SK-N-SH treated with all-trans-retinoic acid at 6 μM for 48 hours (cell line): ENCODE results near the gene JOSD1.

Experiments
- ATAC-seq: fragments of 200-7000 bp; cut with Tn5 transposase; 3 replicates; pipeline ENCODE4 v1.9.1; 2020; ENCODE audit warnings: mild to moderate bottlenecking, moderate library complexity
- ARNTL ChIP-seq: fragments of 450-650 bp; formaldehyde crosslinking; IDR thresholded peaks from 2 replicates; pipeline ENCODE4 v1.5.0; 2020; ENCODE audit warnings: low read depth, mild to moderate bottlenecking, moderate library complexity, borderline replicate concordance
- BACH2 ChIP-seq: fragments of 250-450 bp; sonication (Bioruptor Pico); IDR thresholded peaks from 2 replicates; pipeline ENCODE4 v1.9.0; 2021; ENCODE audit warnings: mild to moderate bottlenecking, borderline replicate concordance
- CREB5 ChIP-seq: fragments of 250-450 bp; sonication (Bioruptor Pico); IDR thresholded peaks from 2 replicates; pipeline ENCODE4 v1.5.1; 2020; ENCODE audit warnings: low read depth, mild to moderate bottlenecking, moderate library complexity
- CSDC2 ChIP-seq: fragments of 250-450 bp; sonication (Bioruptor Pico); IDR thresholded peaks from 2 replicates; pipeline ENCODE4 v1.5.0; 2020; ENCODE audit warnings: mild to moderate bottlenecking, moderate library complexity
- CSRNP3 ChIP-seq: fragments of 250-450 bp; sonication (Bioruptor Pico); IDR thresholded peaks from 2 replicates; pipeline ENCODE4 v1.5.1; 2021; ENCODE audit warnings: mild to moderate bottlenecking, moderate library complexity
- ESRRG ChIP-seq: fragments of 250-450 bp; sonication (Bioruptor Pico); IDR thresholded peaks from 2 replicates; pipeline ENCODE4 v1.6.1; 2021; ENCODE audit warnings: mild to moderate bottlenecking
- GLIS3 ChIP-seq: fragments of 250-450 bp; sonication (Bioruptor Pico); IDR thresholded peaks from 2 replicates; pipeline ENCODE4 v1.5.0; 2020; ENCODE audit warnings: mild to moderate bottlenecking, moderate library complexity
- ISL1 ChIP-seq: fragments of 250-450 bp; sonication (Bioruptor Pico); IDR thresholded peaks from 2 replicates; pipeline ENCODE4 v2.1.2; 2022; ENCODE audit warnings: mild to moderate bottlenecking, moderate library complexity
- OSR1 ChIP-seq: fragments of 250-450 bp; sonication (Bioruptor Pico); IDR thresholded peaks from 2 replicates; pipeline ENCODE4 v1.8.0; 2022; ENCODE audit warnings: moderate library complexity, mild to moderate bottlenecking, inconsistent platforms
- PATZ1 ChIP-seq: fragments of 250-450 bp; sonication (Bioruptor Pico); IDR thresholded peaks from 2 replicates; pipeline ENCODE4 v1.8.0; 2020; ENCODE audit warnings: mild to moderate bottlenecking, moderate library complexity, borderline replicate concordance
- POU6F1 ChIP-seq: fragments of 250-450 bp; sonication (Bioruptor Pico); IDR thresholded peaks from 2 replicates; pipeline ENCODE4 v1.8.0; 2021; ENCODE audit warnings: low read depth, mild to moderate bottlenecking, moderate library complexity, borderline replicate concordance
- PPARA ChIP-seq: fragments of 250-450 bp; sonication (Bioruptor Pico); IDR thresholded peaks from 2 replicates; pipeline ENCODE4 v1.5.0; 2020; ENCODE audit warnings: mild to moderate bottlenecking, borderline replicate concordance
- RARB ChIP-seq: fragments of 250-450 bp; sonication (Bioruptor Pico); IDR thresholded peaks from 2 replicates; pipeline ENCODE4 v1.8.0; 2021; ENCODE audit warnings: mild to moderate bottlenecking, moderate library complexity
- SNAI2 ChIP-seq: fragments of 250-450 bp; sonication (Bioruptor Pico); IDR thresholded peaks from 2 replicates; pipeline ENCODE4 v1.5.0; 2020; ENCODE audit warnings: mild to moderate bottlenecking, moderate library complexity
- TCF4 ChIP-seq: fragments of 250-450 bp; sonication (Bioruptor Pico); IDR thresholded peaks from 2 replicates; pipeline ENCODE4 v1.8.0; 2021; ENCODE audit warnings: mild to moderate bottlenecking, moderate library complexity, borderline replicate concordance
- TOX ChIP-seq: fragments of 250-450 bp; sonication (Bioruptor Pico); IDR thresholded peaks from 2 replicates; pipeline ENCODE4 v1.8.0; 2021; ENCODE audit warnings: mild to moderate bottlenecking, moderate library complexity, borderline replicate concordance
- TSHZ2 ChIP-seq: fragments of 250-450 bp; sonication (Bioruptor Pico); IDR thresholded peaks from 2 replicates; pipeline ENCODE4 v1.5.0; 2020; ENCODE audit warnings: mild to moderate bottlenecking, moderate library complexity
- ZC3H10 ChIP-seq: fragments of 250-450 bp; sonication (Bioruptor Pico); IDR thresholded peaks from 2 replicates; pipeline ENCODE4 v1.5.1; 2021; ENCODE audit warnings: mild to moderate bottlenecking, moderate library complexity
- ZFP3 ChIP-seq: fragments of 250-450 bp; sonication (Bioruptor Pico); IDR thresholded peaks from 2 replicates; pipeline ENCODE4 v1.5.0; 2020; ENCODE audit warnings: mild to moderate bottlenecking, moderate library complexity
- ZFP30 ChIP-seq: fragments of 450-650 bp; formaldehyde crosslinking; IDR thresholded peaks from 2 replicates; pipeline ENCODE4 v1.5.0; 2022; ENCODE audit warnings: mild to moderate bottlenecking, moderate library complexity
- ZNF70 ChIP-seq: fragments of 450-650 bp; formaldehyde crosslinking; IDR thresholded peaks from 2 replicates; pipeline ENCODE4 v1.5.0; 2020; ENCODE audit warnings: mild to moderate bottlenecking, moderate library complexity
- ZNF8 ChIP-seq: fragments of 450-650 bp; formaldehyde crosslinking; IDR thresholded peaks from 2 replicates; pipeline ENCODE4 v1.5.0; 2020; ENCODE audit warnings: mild to moderate bottlenecking, moderate library complexity

Gene JOSD1

GRCh38 chr22:38719196-38719595 is 18.5 kb upstream of the JOSD1 start:
- TF ChIP-seq PPARA = no peak
- no peak for TF ChIP-seq GLIS3 (CRISPR knock-in tag)
- no peak for TF ChIP-seq ZNF70 (CRISPR knock-in tag)
- no peak for TF ChIP-seq TCF4 (CRISPR knock-in tag)
- ATAC-seq = no peak

- TF ChIP-seq ZNF8 (CRISPR knock-in tag) = no peak
- TF ChIP-seq TCF4 (CRISPR knock-in tag) = no peak
- TF ChIP-seq ISL1 (CRISPR knock-in tag) = no peak
- no peak for TF ChIP-seq CSDC2
- no peak for TF ChIP-seq OSR1 (CRISPR knock-in tag)
- no peak for TF ChIP-seq ARNTL (CRISPR knock-in tag)
- TF ChIP-seq CREB5 = no peak
- no peak for TF ChIP-seq ZFP30 (CRISPR knock-in tag)
- TF ChIP-seq TOX = no peak
- ATAC-seq = peak; percentile 100
These were observed 17.7 kb upstream of the JOSD1 start for GRCh38 chr22:38718414-38718813.

- ATAC-seq = no peak
- TF ChIP-seq RARB (no peak), TCF4 (CRISPR knock-in tag) (no peak), PATZ1 (CRISPR knock-in tag) (no peak), ARNTL (CRISPR knock-in tag) (no peak), ZC3H10 (CRISPR knock-in tag) (no peak), PPARA (no peak), ZNF8 (CRISPR knock-in tag) (no peak), POU6F1 (CRISPR knock-in tag) (no peak), TSHZ2 (CRISPR knock-in tag) (no peak), CSRNP3 (CRISPR knock-in tag) (no peak), CSDC2 (no peak), SNAI2 (CRISPR knock-in tag) (no peak), CREB5 (no peak), ESRRG (no peak), OSR1 (CRISPR knock-in tag) (no peak), GLIS3 (CRISPR knock-in tag) (no peak), ZNF70 (CRISPR knock-in tag) (no peak), ZFP3 (no peak), ISL1 (CRISPR knock-in tag) (no peak), BACH2 (CRISPR knock-in tag) (no peak)
These were observed 16.5 kb upstream of the JOSD1 start for GRCh38 chr22:38717244-38717643.
